Adipocyte (in vitro differentiated cells): Measurements from ENCODE around the gene ARFIP1.
"Not testable (repeated sequence)": the region's sequence is repeated elsewhere in the genome, so short reads cannot be mapped to it uniquely, and the experiment has no call there.

Experiments used
- DNase-seq: peaks from one replicate; pipeline ENCODE4 v3.0.0-alpha.2; 2015; ENCODE audit warnings: low read depth
- H3K27me3 ChIP-seq: replicated peaks from 2 replicates; pipeline ENCODE4 v1.7.0; 2013; ENCODE audit warnings: mild to moderate bottlenecking, low read length, moderate library complexity; ENCODE audit not compliant: control insufficient read depth, insufficient read depth
- H3K36me3 ChIP-seq: 2 replicates; pipeline ENCODE4 v1.7.0; 2013; ENCODE audit warnings: low read length, mild to moderate bottlenecking, moderate library complexity; ENCODE audit not compliant: control insufficient read depth, insufficient read depth, severe bottlenecking
- H3K4me1 ChIP-seq: 2 replicates; pipeline ENCODE4 v1.7.0; 2013; ENCODE audit warnings: mild to moderate bottlenecking, low read length, moderate library complexity; ENCODE audit not compliant: control insufficient read depth, insufficient read depth
- H3K4me3 ChIP-seq: 2 replicates; pipeline ENCODE4 v1.7.0; 2013; ENCODE audit warnings: mild to moderate bottlenecking, low read length, moderate library complexity
- H3K9ac ChIP-seq: 2 replicates; pipeline ENCODE4 v1.7.0; 2013; ENCODE audit warnings: mild to moderate bottlenecking, low read length, moderate library complexity
- H3K9me3 ChIP-seq: 2 replicates; pipeline ENCODE4 v1.7.0; 2013; ENCODE audit warnings: mild to moderate bottlenecking, low read length, moderate library complexity; ENCODE audit not compliant: control insufficient read depth

ARFIP1 gene

GRCh38 chr4:152877868-152878267 lies 98.1 kb downstream of the ARFIP1 start:
- H3K9me3 ChIP-seq, result no peaks in the 10 kb centered on the region
- H3K4me1 ChIP-seq, result no peaks in the 10 kb centered on the region
- no peaks in the 10 kb centered on the region for H3K27me3 ChIP-seq
- H3K36me3 ChIP-seq, result peaks cover 24% of the 10 kb centered on the region
- no peak overlapping the region for H3K4me3 ChIP-seq
- no peak overlapping the region for H3K9ac ChIP-seq
- DNase-seq, result no peak

DNA sequence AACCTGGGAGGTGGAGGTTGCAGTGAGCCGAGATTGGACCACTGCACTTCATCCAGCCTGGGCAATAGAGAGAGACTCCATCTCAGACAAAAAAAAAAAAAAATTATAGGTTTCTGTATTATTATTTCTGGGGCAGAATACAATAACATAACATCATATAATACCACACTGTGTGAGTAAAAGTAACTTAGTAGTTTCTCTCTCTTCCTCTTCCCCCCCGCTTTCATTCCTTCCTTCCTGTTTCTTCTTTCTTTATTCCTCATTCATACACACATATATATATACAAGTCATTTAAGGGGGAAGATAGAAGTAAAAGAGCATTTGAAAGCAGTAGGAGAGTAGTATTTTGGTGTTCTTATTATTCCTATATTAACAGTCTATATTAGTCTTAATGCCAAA lies 100.5 kb downstream of the ARFIP1 start:
- Histone ChIP-seq H3K36me3 (peaks cover 24% of the 10 kb centered on the region), H3K4me1 (no peaks in the 10 kb centered on the region), H3K9ac (no peak overlapping the region), H3K9me3 (no peaks in the 10 kb centered on the region), H3K4me3 (no peak overlapping the region), H3K27me3 (no peaks in the 10 kb centered on the region)
- DNase-seq, result no peak

DNA sequence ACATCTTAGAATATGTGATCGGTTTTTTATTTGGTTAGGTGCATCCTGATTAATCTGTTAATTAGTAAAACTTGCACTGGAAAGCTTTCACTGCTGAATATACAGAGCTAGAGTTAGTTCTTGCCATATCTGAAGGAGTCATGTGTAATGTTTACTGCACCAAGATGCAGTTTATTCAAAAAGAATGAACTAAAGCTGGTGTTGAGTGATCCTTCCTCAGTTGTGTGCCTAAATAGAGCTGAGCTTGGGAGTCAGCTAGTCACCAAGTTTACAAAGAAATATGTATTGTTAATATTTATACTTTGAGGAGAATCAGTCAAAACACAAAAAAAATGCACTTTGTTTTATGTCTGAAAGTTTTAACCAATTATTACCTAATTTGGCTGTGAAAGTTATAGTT lies 102.2 kb downstream of the ARFIP1 start:
- no peak overlapping the region for H3K4me3 ChIP-seq
- H3K4me1 ChIP-seq, result no peaks in the 10 kb centered on the region
- no peak for DNase-seq
- H3K9me3 ChIP-seq, result no peaks in the 10 kb centered on the region
- no peak overlapping the region for H3K9ac ChIP-seq
- peaks cover 24% of the 10 kb centered on the region for H3K36me3 ChIP-seq
- no peaks in the 10 kb centered on the region for H3K27me3 ChIP-seq

DNA sequence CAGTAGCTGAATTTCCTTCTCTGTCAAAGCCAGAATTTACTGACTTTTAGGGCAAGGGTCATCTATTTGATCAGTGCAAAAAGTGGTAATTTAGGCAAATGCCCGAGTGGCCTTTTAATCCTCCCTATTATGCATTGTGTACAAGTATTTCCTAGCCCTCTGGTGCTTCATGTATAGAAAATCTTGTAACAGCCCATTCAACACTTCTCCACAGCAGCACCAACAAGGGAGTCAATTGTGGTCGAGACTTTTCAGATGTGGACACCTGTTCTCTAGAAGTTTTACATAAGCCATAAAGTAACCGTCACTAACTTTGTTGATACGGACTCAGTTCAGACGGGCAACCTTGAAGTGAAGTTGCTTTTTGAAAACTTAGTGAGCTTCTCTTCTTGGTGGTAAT lies 105.4 kb downstream of the ARFIP1 start:
- Histone ChIP-seq H3K9ac (no peak overlapping the region), H3K36me3 (peaks cover 31% of the 10 kb centered on the region), H3K4me1 (no peaks in the 10 kb centered on the region), H3K9me3 (no peaks in the 10 kb centered on the region), H3K27me3 (no peaks in the 10 kb centered on the region), H3K4me3 (no peak overlapping the region)
- DNase-seq, result no peak

DNA sequence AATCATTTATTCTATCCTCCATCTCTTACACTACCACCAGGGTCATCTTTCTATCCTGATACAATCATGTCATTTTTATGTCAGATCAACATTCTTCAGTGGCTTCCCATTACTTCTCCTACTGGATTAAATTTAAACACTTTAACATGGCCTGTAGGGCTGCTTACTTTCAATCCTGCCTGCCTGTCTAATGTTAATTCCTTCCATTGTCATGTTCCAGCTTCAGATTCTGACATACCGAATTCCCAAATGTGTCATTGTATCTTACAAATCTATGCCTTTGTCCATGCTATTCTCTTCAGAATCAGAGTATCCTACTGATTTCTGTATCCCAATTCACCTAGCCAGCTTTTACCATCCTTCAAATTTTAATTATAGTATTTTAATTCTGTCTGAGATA lies 106.4 kb downstream of the ARFIP1 start:
- Histone ChIP-seq H3K36me3 (peaks cover 31% of the 10 kb centered on the region), H3K4me1 (no peaks in the 10 kb centered on the region), H3K4me3 (no peak overlapping the region), H3K27me3 (no peaks in the 10 kb centered on the region), H3K9ac (no peak overlapping the region), H3K9me3 (no peaks in the 10 kb centered on the region)
- no peak for DNase-seq

DNA sequence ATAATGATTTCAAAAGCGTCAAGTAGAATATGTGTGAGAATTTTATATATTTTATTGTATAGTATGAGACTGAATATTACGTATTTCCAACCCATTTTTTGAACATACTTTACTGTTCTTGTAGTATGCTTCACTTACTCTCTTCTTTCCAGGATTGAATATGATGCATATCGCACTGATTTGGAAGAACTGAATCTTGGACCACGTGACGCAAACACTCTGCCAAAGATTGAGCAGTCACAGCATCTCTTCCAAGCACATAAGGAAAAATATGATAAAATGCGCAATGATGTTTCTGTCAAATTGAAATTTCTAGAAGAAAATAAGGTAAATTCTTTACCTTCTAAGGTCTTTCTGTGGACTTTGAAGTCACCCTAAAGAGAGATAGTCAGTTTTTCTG lies 108.2 kb downstream of the ARFIP1 start:
- Histone ChIP-seq H3K27me3 (no peaks in the 10 kb centered on the region), H3K4me1 (no peaks in the 10 kb centered on the region), H3K9ac (no peak overlapping the region), H3K36me3 (peaks cover 36% of the 10 kb centered on the region), H3K9me3 (no peaks in the 10 kb centered on the region), H3K4me3 (no peak overlapping the region)
- DNase-seq, result no peak

- no peaks in the 10 kb centered on the region for H3K27me3 ChIP-seq
- H3K4me1 ChIP-seq, result peaks cover 13% of the 10 kb centered on the region
- no peak for DNase-seq
- H3K9me3 ChIP-seq, result no peaks in the 10 kb centered on the region
- peaks cover 20% of the 10 kb centered on the region for H3K36me3 ChIP-seq
- H3K9ac ChIP-seq, result no peak overlapping the region
- H3K4me3 ChIP-seq, result no peak overlapping the region
Measured at GRCh38 chr4:152892974-152893373, 113.2 kb downstream of the ARFIP1 start.

- Histone ChIP-seq H3K9ac (no peak overlapping the region), H3K27me3 (no peaks in the 10 kb centered on the region), H3K4me3 (no peak overlapping the region), H3K4me1 (peaks cover 13% of the 10 kb centered on the region), H3K36me3 (peaks cover 11% of the 10 kb centered on the region), H3K9me3 (no peaks in the 10 kb centered on the region)
- peak; percentile 75 for DNase-seq
Measured at GRCh38 chr4:152894673-152895072, 114.9 kb downstream of the ARFIP1 start.

DNA sequence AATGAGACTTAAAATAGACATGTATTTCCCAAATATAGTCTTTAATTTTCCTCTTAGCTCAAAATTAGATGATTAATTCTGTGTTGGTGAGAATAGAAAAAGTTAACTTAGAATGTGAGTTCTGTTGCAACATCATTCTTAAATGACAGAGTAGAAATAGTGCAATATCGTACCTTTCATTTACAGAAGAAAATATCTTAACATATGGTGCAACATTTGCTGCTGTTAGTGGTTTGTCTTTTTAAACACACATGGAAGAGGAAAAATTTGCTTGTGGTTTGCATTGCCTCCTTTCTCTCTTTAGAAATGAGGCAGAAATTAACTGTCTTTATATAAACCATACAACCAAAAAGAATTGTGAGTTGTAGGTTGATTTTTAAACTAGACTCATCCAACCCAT lies 117.1 kb downstream of the ARFIP1 start:
- no peaks in the 10 kb centered on the region for H3K27me3 ChIP-seq
- H3K36me3 ChIP-seq, result peaks cover 6% of the 10 kb centered on the region
- H3K4me1 ChIP-seq, result peaks cover 13% of the 10 kb centered on the region
- H3K9me3 ChIP-seq, result no peaks in the 10 kb centered on the region
- DNase-seq, result peak; percentile 81
- no peak overlapping the region for H3K9ac ChIP-seq
- H3K4me3 ChIP-seq, result no peak overlapping the region

GRCh38 chr4:152898133-152898532 lies 118.4 kb downstream of the ARFIP1 start:
- H3K36me3 ChIP-seq, H3K9me3 ChIP-seq, H3K4me3 ChIP-seq, H3K27me3 ChIP-seq, DNase-seq, H3K9ac ChIP-seq: not testable (repeated sequence)
- peaks cover 13% of the 10 kb centered on the region for H3K4me1 ChIP-seq

DNA sequence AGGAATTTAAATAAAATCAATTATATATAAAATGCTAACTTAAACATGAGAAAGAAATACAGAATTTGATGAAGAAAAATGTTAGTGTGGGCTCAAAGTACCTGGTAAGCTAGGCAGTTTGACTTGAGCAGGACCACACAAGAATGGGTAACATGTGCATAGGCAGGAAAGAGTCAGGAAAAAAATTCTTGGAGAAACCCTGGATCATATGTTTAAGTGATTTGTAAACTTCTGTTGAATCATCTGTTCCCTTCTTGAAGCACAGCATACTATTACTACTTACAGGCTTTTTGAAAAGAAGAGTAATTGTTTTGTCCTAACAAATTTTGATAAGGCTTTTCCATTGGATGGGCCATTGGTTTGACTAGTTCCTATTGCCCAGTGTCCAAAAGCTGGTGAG lies 118.9 kb downstream of the ARFIP1 start:
- Histone ChIP-seq H3K27me3 (no peaks in the 10 kb centered on the region), H3K9me3 (no peaks in the 10 kb centered on the region), H3K9ac (no peak overlapping the region), H3K4me1 (peaks cover 13% of the 10 kb centered on the region), H3K36me3 (no peaks in the 10 kb centered on the region), H3K4me3 (no peak overlapping the region)
- no peak for DNase-seq

- no peaks in the 10 kb centered on the region for H3K27me3 ChIP-seq
- H3K4me3 ChIP-seq, result no peak overlapping the region
- peaks cover 4% of the 10 kb centered on the region for H3K4me1 ChIP-seq
- H3K36me3 ChIP-seq, result no peaks in the 10 kb centered on the region
- H3K9ac ChIP-seq, result no peak overlapping the region
- no peaks in the 10 kb centered on the region for H3K9me3 ChIP-seq
- DNase-seq, result no peak
Measured at GRCh38 chr4:152900395-152900794, 120.6 kb downstream of the ARFIP1 start.
